Stimulated activated CD8-positive, alpha-beta memory T cell treated with anti-CD3 and anti-CD28 coated beads, Interleukin-2, amount 100 ng/mL, for 1 hour (primary cell): ENCODE results near the gene SPARC.

Experiments used
- DNase-seq, 2 donors: peaks; one replicate each; pipeline ENCODE4 v3.0.0-alpha.2; 2020; ENCODE audit warnings: low read depth in 2 of 2

SPARC gene

DNA sequence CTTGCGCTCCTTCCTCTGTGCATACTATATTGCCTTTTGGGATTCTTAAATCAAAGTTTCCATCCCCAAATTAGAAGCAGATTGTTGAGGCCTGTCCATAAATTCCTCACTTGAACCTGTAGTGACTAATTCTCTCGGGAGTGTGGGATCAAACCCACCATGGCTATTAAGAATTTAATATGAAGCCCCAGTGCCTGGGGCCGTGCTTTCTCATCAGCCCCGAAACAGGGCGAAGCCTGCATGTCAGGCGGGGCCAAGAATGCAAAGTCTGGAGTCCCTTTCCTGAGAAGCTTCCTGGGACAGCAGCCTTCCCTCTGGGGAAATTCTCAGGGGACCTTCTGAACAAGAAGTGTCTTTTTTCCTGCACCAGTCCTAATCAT, 66.3 kb downstream of the SPARC start:
- DNase-seq: no peak

DNA sequence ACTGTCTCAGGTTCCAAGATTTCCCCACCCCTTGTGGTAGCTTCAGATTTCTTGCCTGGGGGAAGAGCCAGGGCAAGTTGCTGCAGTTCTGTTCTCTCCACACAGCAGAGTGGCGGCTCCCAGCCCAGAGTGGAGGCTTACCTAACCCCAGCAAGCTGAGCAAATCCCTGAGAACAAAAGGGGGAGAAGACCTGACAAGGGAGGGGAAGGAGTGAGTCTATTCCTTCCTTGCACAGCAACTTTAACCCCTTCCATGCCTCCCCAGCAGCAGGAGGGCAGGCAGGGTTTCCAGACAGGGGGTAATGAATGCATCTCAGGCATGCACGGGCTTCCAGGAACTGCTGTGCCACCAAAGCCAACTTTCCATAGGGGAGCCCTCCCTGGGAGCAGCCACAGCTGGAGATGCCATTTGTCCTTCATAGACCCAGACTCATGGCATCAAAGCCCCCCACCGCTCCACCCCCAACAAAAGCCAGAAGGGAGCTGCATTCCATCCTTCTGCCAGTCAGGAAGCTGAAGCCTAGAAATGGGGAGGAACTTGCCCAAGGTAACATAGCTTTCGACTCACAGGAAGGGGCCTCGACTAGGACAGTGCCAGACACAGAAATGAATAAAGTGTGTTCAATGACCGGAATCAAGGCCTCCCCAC, 66.8 kb downstream of the SPARC start:
- DNase-seq: no peak

DNA sequence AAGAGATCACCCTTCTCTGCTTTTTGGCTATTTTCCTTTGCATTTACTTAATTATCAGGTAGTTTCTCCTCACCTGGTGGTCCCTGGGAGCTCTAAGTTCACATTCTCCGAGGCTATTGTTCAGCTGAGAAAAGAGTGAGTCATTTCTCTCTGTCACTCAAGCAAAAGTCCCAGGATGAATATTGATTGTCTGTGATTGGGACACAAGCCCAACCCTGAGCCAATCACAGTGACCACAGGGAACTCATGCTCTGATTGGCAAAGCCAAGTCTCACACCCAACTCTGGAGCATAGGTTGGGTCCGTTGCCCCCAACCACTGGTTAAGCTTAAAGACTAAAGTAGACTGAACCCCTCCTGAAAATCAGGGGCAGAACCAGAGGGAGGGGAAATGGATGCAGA, 67.8 kb downstream of the SPARC start:
- DNase-seq: no peak

DNA sequence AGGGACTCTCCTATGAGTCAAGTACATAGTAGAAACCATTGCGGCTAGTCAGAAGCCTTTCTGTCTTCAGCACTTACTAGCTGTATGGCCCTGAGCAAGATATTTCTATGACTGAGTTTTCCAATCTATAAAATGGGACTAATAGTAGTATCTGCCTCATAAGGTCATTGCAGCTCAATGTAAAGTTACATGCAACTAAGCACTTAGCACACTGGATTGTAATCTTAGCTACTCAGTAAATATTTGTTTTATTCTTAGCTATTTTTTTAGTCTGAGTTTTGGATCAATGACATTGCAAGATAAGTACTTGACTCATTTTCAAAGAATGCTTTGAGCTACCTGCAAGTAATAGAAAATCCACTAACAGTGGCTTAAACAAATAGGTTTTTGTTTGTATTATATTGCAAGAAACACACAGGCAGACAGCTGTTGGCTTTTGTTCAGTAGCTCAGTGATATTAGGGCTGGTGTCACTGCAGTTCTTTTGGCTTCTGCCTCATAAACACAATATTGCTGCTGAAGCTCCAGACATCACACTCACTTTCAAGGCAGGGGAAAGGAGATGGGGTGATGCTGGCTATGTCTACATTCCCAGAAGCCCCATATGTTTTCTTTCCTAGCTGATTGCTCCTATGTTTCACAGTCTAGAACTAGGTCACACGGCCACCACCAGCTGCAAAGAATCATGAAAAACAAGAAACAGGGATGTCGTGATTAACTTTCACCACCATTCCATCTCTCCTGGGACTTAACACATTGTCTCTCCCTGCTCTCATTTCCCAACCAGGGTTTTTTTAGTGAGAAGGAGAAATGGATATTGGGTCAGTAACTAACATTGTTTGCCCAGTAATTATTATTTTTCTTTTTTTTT, 68.6 kb downstream of the SPARC start:
- DNase-seq: no peak

DNA sequence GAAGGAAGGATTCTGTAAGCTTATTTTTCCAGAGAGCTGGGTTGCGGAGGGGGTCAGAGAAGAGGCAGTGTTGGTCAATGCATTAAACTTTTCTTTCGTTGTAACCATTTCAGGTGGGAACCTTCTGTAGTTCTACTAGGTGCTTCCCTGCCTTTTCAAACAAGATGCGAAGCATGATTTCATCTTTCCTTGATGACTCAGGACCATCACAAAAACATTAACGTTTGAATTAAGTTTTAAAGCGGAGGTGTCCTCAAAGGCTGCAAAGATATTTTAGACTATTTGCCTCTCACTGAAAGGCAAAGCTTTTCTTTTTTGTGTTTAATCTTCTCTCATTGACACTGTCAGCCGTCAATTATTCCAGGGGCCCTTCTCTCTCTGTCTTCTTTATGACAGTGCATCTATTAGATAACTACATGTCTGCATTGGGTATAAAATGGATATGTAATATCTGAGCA, 69.3 kb downstream of the SPARC start:
- no peak for DNase-seq

DNA sequence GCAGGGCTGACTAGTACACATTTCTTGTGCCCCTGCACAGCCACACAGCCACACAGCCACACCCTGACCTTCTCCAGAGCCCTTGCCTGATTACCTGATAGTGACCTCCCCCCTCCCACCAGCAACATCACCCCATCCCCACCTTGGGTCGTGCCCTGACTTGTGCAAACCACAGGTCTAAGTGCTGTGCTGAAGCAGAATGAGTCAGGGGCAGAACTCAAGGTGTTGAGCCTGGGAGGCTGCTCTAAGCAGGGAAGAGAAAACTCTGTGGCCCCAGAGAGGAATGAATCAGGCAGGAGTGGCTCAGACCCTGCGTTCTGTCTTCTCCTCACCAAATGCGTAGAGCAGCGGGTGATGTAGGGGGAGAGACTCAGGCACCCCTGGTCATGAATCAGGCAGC, 71.3 kb downstream of the SPARC start:
- DNase-seq: no peak

DNA sequence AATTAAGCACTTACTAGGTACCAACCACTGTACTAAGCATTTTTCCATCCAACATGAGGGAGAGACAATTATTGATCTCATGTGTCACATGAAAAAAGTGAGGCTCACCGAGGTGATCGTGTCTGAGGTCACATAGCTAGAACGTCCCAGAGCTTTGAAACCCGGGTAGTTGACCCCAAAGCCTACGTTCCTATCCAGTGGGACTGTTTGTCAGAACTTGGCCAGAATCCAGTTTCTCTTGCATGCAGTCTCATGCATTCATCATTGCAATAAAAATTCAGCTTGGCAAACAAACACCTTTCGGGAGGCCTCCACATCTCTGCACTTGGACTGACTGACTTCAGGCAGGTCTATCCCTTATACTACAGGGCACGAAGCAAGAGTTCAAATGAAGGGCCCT, 72.2 kb downstream of the SPARC start:
- no peak for DNase-seq

DNA sequence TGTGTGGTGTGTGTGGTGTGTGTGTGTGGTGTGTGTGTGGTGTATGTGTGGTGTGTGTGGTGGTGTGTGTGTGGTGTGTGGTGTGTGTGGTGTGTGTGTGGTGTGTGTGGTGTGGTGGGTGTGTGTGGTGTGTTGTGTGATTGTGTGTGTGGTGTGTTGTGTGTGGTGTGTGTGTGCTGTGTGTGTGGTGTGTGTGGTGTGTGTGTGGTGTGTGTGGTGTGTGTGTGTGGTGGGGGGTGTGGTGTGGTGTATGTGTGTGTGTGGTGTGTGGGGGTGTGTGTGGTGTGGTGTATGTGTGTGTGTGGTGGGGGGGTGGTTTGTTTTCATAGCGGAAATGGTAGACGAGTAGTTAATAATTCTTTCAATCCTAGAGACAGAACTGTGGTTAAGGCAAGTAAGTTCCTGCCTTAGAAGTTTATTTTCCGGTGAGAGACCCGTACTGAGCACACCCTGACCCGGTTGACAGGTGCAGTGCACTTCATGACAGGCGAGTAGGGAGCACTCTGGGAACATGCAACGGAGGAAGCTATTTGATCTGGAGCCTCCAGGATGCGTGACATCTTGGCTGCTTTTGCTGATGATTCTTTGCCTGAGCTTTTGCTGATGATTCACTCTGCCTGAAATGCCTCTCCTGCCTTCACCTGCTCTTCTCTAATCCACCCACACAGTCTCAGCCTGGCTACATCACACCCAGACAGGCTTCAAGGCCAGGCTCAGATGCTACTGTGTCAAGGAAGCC, 73.9 kb downstream of the SPARC start:
- DNase-seq: no peak

DNA sequence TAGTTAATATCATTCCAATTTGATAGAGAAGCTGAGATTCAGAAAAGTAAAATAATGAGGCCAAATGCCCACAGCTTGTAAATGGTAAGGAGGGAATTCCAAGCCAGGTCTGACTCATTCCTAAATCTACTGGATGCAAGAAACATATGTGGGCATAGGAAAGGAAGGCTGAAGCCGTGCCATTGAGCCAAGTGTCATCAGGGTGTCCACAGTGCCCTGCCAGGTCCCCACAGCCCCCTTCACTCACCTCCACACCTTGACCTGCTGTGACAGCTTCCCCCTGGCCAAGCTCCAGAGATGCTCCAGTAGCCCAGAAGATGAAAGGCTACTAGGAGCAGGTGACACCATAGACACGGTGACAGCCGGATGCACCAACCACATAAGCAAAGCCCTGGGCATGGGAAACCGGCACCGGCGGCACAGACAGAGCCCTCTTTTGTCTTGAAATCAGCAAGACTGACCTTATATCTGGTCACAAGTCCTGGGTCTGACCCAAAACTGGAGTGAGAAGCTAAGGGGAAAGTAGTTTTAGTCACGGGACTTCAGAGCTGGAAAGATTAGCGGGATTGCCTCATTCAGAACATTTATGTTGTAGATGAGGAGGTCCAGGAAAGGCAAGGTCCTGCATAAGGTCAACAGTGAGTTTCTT, 75.5 kb downstream of the SPARC start:
- DNase-seq: no peak
